Measurements from ENCODE around the gene RNASE13. TPM values are rescaled to one million over a fixed set of nuclear protein-coding genes. Genes with fewer than 3 reads are reported as not detected.
A peak's percentile ranks its signal among the peaks of the same experiment; 100 is the strongest.

RNASE13 gene
- not detected for total RNA-seq

DNA sequence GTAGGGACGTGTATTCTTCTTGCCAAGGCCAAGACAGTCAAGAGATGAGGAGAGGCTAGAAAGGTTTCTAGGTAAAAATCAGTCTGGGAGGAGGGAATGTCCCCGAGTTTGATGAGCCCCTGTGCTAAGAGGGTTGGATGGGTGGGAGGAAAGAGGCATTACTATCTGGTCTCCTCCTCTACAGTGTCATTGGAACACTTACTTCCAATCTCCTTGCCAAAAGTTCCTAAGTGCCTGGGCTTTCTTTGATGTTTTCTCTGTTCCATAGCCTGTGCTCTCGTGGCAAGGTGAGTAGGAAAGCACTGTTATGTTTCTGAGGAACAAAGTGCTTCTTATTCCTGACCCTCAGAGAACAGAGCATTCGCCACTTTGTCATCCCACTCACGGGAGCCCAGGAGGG is at the start of gene RNASE13:
Gene RNASE13, minus strand, starts transcription at position 101 of the 400 bp plus-strand sequence. CDS start 519 bp downstream, outside the sequence.
- TF ChIP-seq EP300 (IDR thresholded peaks at IDR 0.05) (no peak), POLR2A (IDR thresholded peaks at IDR 0.05) (no peak), POLR2AphosphoS5 (IDR thresholded peaks at IDR 0.05) (no peak)
- TF ChIP-seq, protein P1, sequence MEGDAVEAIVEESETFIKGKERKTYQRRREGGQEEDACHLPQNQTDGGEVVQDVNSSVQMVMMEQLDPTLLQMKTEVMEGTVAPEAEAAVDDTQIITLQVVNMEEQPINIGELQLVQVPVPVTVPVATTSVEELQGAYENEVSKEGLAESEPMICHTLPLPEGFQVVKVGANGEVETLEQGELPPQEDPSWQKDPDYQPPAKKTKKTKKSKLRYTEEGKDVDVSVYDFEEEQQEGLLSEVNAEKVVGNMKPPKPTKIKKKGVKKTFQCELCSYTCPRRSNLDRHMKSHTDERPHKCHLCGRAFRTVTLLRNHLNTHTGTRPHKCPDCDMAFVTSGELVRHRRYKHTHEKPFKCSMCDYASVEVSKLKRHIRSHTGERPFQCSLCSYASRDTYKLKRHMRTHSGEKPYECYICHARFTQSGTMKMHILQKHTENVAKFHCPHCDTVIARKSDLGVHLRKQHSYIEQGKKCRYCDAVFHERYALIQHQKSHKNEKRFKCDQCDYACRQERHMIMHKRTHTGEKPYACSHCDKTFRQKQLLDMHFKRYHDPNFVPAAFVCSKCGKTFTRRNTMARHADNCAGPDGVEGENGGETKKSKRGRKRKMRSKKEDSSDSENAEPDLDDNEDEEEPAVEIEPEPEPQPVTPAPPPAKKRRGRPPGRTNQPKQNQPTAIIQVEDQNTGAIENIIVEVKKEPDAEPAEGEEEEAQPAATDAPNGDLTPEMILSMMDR (IDR thresholded peaks at IDR 0.05): no peak
- ATAC-seq: no peak
- Histone ChIP-seq H3K27ac (no peak within 1 kb of the TSS), H3K36me3 (no peaks in the 10 kb centered on the region), H3K4me1 (peaks cover 11 to 19% (median 14%) of the 10 kb centered on the region in 3 donors), H3K9me3 (no peaks in the 10 kb centered on the region), H3K4me3 (no peak within 1 kb of the TSS), H3K27me3 (no peaks in the 10 kb centered on the region)
- WGBS, 2 donors (ENCODE audit: low coverage in 1 of 2): 79 to 87% methylated on average over 2 to 3 of the region's 5 CpGs

DNA sequence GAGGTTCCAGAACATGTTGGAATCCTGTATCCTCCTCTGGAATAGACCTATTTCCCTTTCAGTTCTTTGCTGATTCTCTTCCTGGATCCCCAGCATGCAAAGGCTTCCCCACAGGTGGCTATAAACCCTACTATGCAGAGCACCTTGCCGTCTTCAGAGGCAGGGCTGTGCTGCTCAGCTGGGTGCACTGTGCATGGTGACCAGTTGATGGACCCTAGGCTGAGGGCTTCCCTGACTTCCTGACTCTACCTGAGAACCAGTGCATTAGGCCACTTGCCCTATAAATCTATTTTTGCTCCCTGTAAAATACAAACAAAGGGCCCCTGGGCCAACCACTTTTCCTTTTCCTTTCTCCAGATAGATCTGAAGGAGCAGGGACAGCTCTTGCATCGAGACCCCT is 49.8 kb upstream of the RNASE13 start:
- Histone ChIP-seq H3K27ac (peak overlapping the region in 1 of 4 donors; percentile 63), H3K4me1 (peaks cover 0 to 28% (median 4%) of the 10 kb centered on the region in 3 donors), H3K9me3 (no peaks in the 10 kb centered on the region), H3K36me3 (peaks cover 0 to 97% of the 10 kb centered on the region in 2 donors), H3K27me3 (no peaks in the 10 kb centered on the region), H3K4me3 (no peak overlapping the region)
- TF ChIP-seq POLR2AphosphoS5 (IDR thresholded peaks at IDR 0.05) (no peak), EP300 (IDR thresholded peaks at IDR 0.05) (no peak), POLR2A (IDR thresholded peaks at IDR 0.05) (no peak)
- TF ChIP-seq, protein P1 (IDR thresholded peaks at IDR 0.05): no peak
- no peak for ATAC-seq
- WGBS, 2 donors (ENCODE audit: low coverage in 1 of 2): 56 to 80% methylated on average over 1 to 2 of the region's 2 CpGs

GRCh38 chr14:21083565-21084325 is 49.1 kb upstream of the RNASE13 start:
- H3K27me3 ChIP-seq: no peaks in the 10 kb centered on the region
- no peak for ATAC-seq
- TF ChIP-seq, protein P1 (IDR thresholded peaks at IDR 0.05): no peak
- no peak for TF ChIP-seq EP300 (IDR thresholded peaks at IDR 0.05)
- TF ChIP-seq POLR2AphosphoS5 (IDR thresholded peaks at IDR 0.05): no peak
- no peak for TF ChIP-seq POLR2A (IDR thresholded peaks at IDR 0.05)
- peaks cover 0 to 28% (median 4%) of the 10 kb centered on the region in 3 donors for H3K4me1 ChIP-seq
- peak overlapping the region in 1 of 4 donors; percentile 19 for H3K27ac ChIP-seq
- H3K36me3 ChIP-seq: peaks cover 0 to 97% of the 10 kb centered on the region in 2 donors
- no peaks in the 10 kb centered on the region for H3K9me3 ChIP-seq
- 64 to 89% methylated on average over 1 of the region's 11 CpGs for WGBS, 2 donors (ENCODE audit: low coverage in 1 of 2)
- H3K4me3 ChIP-seq: no peak overlapping the region

- Histone ChIP-seq H3K27ac (no peak overlapping the region), H3K4me1 (peaks cover 0 to 16% (median 0%) of the 10 kb centered on the region in 3 donors), H3K9me3 (no peaks in the 10 kb centered on the region), H3K4me3 (no peak overlapping the region), H3K27me3 (no peaks in the 10 kb centered on the region), H3K36me3 (peaks cover 0 to 99% of the 10 kb centered on the region in 2 donors)
- WGBS, 2 donors (ENCODE audit: low coverage in 1 of 2): 90% methylated on average over 8 of the region's 30 CpGs; no CpG with 5 or more reads in 1 of the 2 donors
- TF ChIP-seq, protein P1 (IDR thresholded peaks at IDR 0.05): no peak
- TF ChIP-seq POLR2AphosphoS5 (IDR thresholded peaks at IDR 0.05) (no peak), POLR2A (IDR thresholded peaks at IDR 0.05) (no peak), EP300 (IDR thresholded peaks at IDR 0.05) (no peak)
- no peak for ATAC-seq
Observed at GRCh38 chr14:21081521-21082142, 47.0 kb upstream of the RNASE13 start.
